ENCODE results near the gene SKP2. TPM values are rescaled to one million over a fixed set of nuclear protein-coding genes. Genes with fewer than 3 reads are reported as not detected.

The SKP2 gene
- total and polyA plus RNA-seq, 3 experiments from 2014 or later: 15.6 to 56.4 (median 52.8) TPM

DNA sequence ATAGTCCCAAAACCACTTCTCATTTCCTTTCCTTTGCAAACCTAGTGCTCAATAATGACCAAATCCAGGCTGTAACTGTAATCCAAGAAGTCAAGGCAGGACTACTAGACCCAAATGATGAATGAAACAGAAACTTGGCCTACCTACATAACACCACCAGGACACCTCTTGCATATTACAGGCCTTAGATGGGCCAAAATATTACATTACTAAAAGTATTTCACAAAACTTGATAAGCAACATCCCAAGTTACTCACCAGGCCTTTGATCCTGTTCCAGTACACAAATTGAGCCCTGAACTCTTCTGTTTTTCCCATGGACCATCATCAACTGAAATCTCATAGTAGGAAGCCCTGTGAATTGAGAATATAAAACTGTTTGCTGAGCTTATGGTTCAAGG lies 55.0 kb downstream of the SKP2 start:
- no peaks in the 10 kb centered on the region for H3K36me3 ChIP-seq (ENCODE audit: insufficient read depth, low read length)
- no peaks in the 10 kb centered on the region for H3K9me3 Mint-ChIP-seq
- H3K27ac Mint-ChIP-seq: peak overlapping the region in 1 of 8 donors; percentile 41
- no peaks in the 10 kb centered on the region for H3K27me3 ChIP-seq (ENCODE audit: insufficient read depth, low read length, poor library complexity, severe bottlenecking)
- H3K4me3 Mint-ChIP-seq: no peak overlapping the region
- H3K36me3 Mint-ChIP-seq: peaks cover 17 to 59% (median 18%) of the 10 kb centered on the region in 3 donors
- peaks cover 0 to 1% of the 10 kb centered on the region in 2 donors for H3K27me3 Mint-ChIP-seq
- H3K4me3 ChIP-seq (ENCODE audit: low read length): no peak overlapping the region
- H3K4me1 Mint-ChIP-seq: no peaks in the 10 kb centered on the region
- CTCF ChIA-PET: interaction anchor here (1.5 kb wide), 1 partner anchor 34 kb away, joined by 3 read pairs; the partner anchor contains the start of gene NADK2
- no peaks in the 10 kb centered on the region for H3K4me1 ChIP-seq (ENCODE audit: insufficient read depth, low read length)
- DNase-seq: no peak
- POLR2A ChIA-PET: no interaction called here
- H3K9me3 ChIP-seq (ENCODE audit: low read length): no peaks in the 10 kb centered on the region
- H3K27ac ChIP-seq (ENCODE audit: low read depth, low read length): no peak overlapping the region

DNA sequence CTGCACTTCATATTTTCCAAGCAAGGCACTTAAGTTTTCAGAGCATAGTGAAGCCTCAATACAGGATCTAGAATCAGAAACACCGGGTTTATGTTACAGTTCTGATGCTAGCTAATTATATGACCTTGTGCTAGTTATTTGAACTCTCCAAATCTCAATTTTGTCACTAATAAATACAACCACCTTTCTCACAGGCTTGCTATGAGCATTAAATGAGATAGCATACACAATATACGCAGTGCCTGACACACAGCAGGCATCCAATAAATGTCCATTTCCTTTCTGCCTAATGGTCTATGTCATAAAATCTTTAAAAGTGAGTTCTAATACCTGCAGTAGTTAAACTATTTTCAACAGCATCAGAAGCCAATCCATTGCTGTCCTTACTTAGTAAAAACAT lies 56.9 kb downstream of the SKP2 start:
- H3K4me3 Mint-ChIP-seq: no peak overlapping the region
- no peak for DNase-seq
- H3K27ac Mint-ChIP-seq: peak overlapping the region in 2 of 8 donors; percentile 37 to 44
- H3K4me1 ChIP-seq (ENCODE audit: insufficient read depth, low read length): no peaks in the 10 kb centered on the region
- ChIA-PET POLR2A (no interaction called here), CTCF (no interaction called here)
- H3K36me3 Mint-ChIP-seq: peaks cover 18 to 59% (median 22%) of the 10 kb centered on the region in 3 donors
- no peaks in the 10 kb centered on the region for H3K4me1 Mint-ChIP-seq
- H3K9me3 ChIP-seq (ENCODE audit: low read length): no peaks in the 10 kb centered on the region
- no peaks in the 10 kb centered on the region for H3K36me3 ChIP-seq (ENCODE audit: insufficient read depth, low read length)
- H3K4me3 ChIP-seq (ENCODE audit: low read length): no peak overlapping the region
- H3K27me3 ChIP-seq (ENCODE audit: insufficient read depth, low read length, poor library complexity, severe bottlenecking): no peaks in the 10 kb centered on the region
- H3K27me3 Mint-ChIP-seq: no peaks in the 10 kb centered on the region
- H3K27ac ChIP-seq (ENCODE audit: low read depth, low read length): no peak overlapping the region
- H3K9me3 Mint-ChIP-seq: no peaks in the 10 kb centered on the region

DNA sequence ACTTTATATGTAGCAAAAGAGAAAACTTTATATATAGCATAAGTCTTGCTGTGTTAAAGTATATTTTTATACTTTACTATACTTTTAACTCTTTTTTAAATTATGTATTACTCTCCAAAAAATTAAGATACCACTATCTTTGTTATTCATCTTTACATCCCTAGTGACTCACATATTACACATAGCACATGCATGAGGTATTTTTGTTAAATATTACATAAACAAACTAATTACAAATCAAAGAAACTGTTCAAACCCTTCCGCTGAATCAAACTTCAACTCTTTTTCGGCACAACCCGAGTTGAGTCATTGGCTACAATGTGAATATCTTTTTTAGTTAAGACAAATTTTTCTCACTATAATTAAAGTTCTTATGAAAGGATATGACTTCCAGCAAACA lies 57.8 kb downstream of the SKP2 start:
- H3K9me3 Mint-ChIP-seq: no peaks in the 10 kb centered on the region
- Histone ChIP-seq H3K4me3 (ENCODE audit: low read length) (no peak overlapping the region), H3K36me3 (ENCODE audit: insufficient read depth, low read length) (no peaks in the 10 kb centered on the region), H3K27me3 (ENCODE audit: insufficient read depth, low read length, poor library complexity, severe bottlenecking) (no peaks in the 10 kb centered on the region), H3K9me3 (ENCODE audit: low read length) (no peaks in the 10 kb centered on the region), H3K27ac (ENCODE audit: low read depth, low read length) (no peak overlapping the region), H3K4me1 (ENCODE audit: insufficient read depth, low read length) (no peaks in the 10 kb centered on the region)
- H3K4me1 Mint-ChIP-seq: no peaks in the 10 kb centered on the region
- ChIA-PET POLR2A (no interaction called here), CTCF (no interaction called here)
- H3K4me3 Mint-ChIP-seq: no peak overlapping the region
- no peak overlapping the region for H3K27ac Mint-ChIP-seq
- DNase-seq: no peak
- H3K36me3 Mint-ChIP-seq: peaks cover 18 to 60% (median 22%) of the 10 kb centered on the region in 3 donors
- no peaks in the 10 kb centered on the region for H3K27me3 Mint-ChIP-seq

DNA sequence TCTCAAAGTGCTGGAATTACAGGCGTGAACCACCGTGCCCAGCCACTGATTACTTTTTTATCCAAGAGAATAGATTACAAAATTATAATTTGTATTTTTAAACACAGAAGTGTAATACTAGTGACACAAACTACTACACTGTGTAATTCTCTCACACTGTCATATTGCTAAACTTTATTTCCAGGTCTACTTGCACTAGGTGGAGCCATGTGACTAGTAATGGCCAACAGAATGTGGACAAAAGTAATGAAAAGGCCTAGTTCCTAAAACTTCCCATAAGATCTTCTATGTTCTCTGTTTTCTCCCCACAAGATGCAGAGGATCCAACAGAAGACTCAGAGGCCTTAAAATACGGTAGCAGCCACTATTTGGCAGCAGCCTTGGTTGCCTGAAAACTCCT lies 62.5 kb downstream of the SKP2 start:
- Mint-ChIP-seq H3K4me1 (no peaks in the 10 kb centered on the region), H3K4me3 (no peak overlapping the region), H3K36me3 (peaks cover 4 to 69% (median 22%) of the 10 kb centered on the region in 3 donors), H3K27me3 (no peaks in the 10 kb centered on the region), H3K27ac (no peak overlapping the region), H3K9me3 (no peaks in the 10 kb centered on the region)
- CTCF ChIA-PET: no interaction called here
- DNase-seq: no peak
- Histone ChIP-seq H3K27me3 (ENCODE audit: insufficient read depth, low read length, poor library complexity, severe bottlenecking) (no peaks in the 10 kb centered on the region), H3K4me3 (ENCODE audit: low read length) (no peak overlapping the region), H3K36me3 (ENCODE audit: insufficient read depth, low read length) (peaks cover 7% of the 10 kb centered on the region), H3K4me1 (ENCODE audit: insufficient read depth, low read length) (no peaks in the 10 kb centered on the region), H3K9me3 (ENCODE audit: low read length) (no peaks in the 10 kb centered on the region), H3K27ac (ENCODE audit: low read depth, low read length) (no peak overlapping the region)
- POLR2A ChIA-PET: no interaction called here

DNA sequence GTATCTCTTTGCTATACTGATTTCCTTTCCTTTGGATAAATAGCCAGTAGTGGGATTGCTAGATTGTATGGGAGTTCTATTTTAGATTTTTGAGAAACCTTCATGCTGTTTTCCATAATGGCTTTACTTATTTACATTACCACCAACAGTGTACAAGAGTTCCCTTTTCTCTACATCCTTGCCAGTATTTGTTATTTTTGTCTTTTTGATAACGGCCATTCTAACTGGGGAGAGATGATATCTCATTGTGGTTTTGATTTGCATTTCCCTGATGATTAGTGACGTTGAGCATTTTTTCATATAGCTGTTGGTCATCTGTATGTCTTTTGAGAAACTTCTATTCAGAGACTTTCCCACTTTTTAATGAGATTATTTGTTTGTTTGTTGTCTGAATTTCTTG lies 64.0 kb downstream of the SKP2 start:
- CTCF ChIA-PET: interaction anchor here (1.2 kb wide), 1 partner anchor 24 kb away, joined by 3 read pairs; no protein-coding TSS in a partner anchor
- Mint-ChIP-seq H3K27me3 (no peaks in the 10 kb centered on the region), H3K27ac (peak overlapping the region in 2 of 8 donors; percentile 16 to 18), H3K4me1 (no peaks in the 10 kb centered on the region), H3K36me3 (peaks cover 4 to 75% (median 22%) of the 10 kb centered on the region in 3 donors), H3K4me3 (no peak overlapping the region), H3K9me3 (no peaks in the 10 kb centered on the region)
- Histone ChIP-seq H3K27me3 (ENCODE audit: insufficient read depth, low read length, poor library complexity, severe bottlenecking) (no peaks in the 10 kb centered on the region), H3K9me3 (ENCODE audit: low read length) (no peaks in the 10 kb centered on the region), H3K4me3 (ENCODE audit: low read length) (no peak overlapping the region), H3K4me1 (ENCODE audit: insufficient read depth, low read length) (no peaks in the 10 kb centered on the region), H3K36me3 (ENCODE audit: insufficient read depth, low read length) (peaks cover 7% of the 10 kb centered on the region), H3K27ac (ENCODE audit: low read depth, low read length) (no peak overlapping the region)
- DNase-seq: no peak
- POLR2A ChIA-PET: no interaction called here

DNA sequence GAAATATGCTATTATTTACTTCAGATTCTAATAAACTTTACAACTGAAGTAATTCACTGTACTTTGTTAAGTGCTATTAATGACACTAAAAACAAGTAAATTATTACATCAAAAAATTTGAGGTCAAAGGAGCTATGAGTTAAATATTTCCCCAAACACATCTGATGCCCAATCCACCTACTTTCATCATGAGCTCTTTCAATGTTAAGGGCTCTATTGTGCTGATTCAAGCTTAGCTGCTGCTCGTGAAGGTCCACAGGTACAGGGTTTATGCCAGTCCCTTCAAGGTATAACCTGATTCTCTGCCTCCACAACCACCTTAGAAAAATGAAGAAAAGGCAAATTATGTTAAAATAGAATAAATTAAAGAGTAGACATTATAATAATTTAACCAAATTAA lies 65.7 kb downstream of the SKP2 start:
- H3K36me3 ChIP-seq (ENCODE audit: insufficient read depth, low read length): peaks cover 7% of the 10 kb centered on the region
- ChIA-PET POLR2A (interaction anchor here (1.1 kb wide), 1 partner anchor 10 kb away, joined by 4 read pairs; no protein-coding TSS in a partner anchor), CTCF (interaction anchor here (1.4 kb wide), 1 partner anchor 47 kb away, joined by 4 read pairs; no protein-coding TSS in a partner anchor)
- no peak for DNase-seq
- Mint-ChIP-seq H3K36me3 (peaks cover 4 to 69% (median 23%) of the 10 kb centered on the region in 3 donors), H3K27ac (no peak overlapping the region), H3K9me3 (no peaks in the 10 kb centered on the region), H3K4me1 (no peaks in the 10 kb centered on the region), H3K4me3 (no peak overlapping the region), H3K27me3 (no peaks in the 10 kb centered on the region)
- no peak overlapping the region for H3K27ac ChIP-seq (ENCODE audit: low read depth, low read length)
- H3K27me3 ChIP-seq (ENCODE audit: insufficient read depth, low read length, poor library complexity, severe bottlenecking): no peaks in the 10 kb centered on the region
- no peaks in the 10 kb centered on the region for H3K9me3 ChIP-seq (ENCODE audit: low read length)
- H3K4me1 ChIP-seq (ENCODE audit: insufficient read depth, low read length): no peaks in the 10 kb centered on the region
- H3K4me3 ChIP-seq (ENCODE audit: low read length): no peak overlapping the region

DNA sequence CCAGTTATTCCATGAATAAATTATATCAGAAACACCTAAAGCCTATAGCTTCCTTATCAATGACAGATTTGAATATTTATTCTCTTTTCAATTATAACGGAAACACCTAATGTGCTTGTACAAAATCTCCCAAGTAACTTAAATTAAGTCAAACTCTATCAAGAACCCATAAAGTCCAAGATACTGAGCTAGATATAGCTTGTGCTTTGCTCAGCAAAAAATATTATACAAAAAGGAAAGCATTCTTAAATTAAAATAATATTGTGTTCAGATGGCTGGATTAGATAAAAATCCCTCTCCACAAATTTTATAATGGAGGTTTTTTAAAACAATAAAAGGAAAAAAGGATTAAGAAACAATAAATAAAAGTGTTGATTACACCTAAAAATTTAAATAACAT lies 66.1 kb downstream of the SKP2 start:
- peaks cover 7% of the 10 kb centered on the region for H3K36me3 ChIP-seq (ENCODE audit: insufficient read depth, low read length)
- Mint-ChIP-seq H3K9me3 (no peaks in the 10 kb centered on the region), H3K4me1 (no peaks in the 10 kb centered on the region), H3K27me3 (no peaks in the 10 kb centered on the region), H3K27ac (no peak overlapping the region), H3K36me3 (peaks cover 4 to 65% (median 19%) of the 10 kb centered on the region in 3 donors), H3K4me3 (no peak overlapping the region)
- H3K4me1 ChIP-seq (ENCODE audit: insufficient read depth, low read length): no peaks in the 10 kb centered on the region
- no peaks in the 10 kb centered on the region for H3K27me3 ChIP-seq (ENCODE audit: insufficient read depth, low read length, poor library complexity, severe bottlenecking)
- no peaks in the 10 kb centered on the region for H3K9me3 ChIP-seq (ENCODE audit: low read length)
- no peak for DNase-seq
- ChIA-PET CTCF (interaction anchor here (1.4 kb wide), 1 partner anchor 47 kb away, joined by 4 read pairs; no protein-coding TSS in a partner anchor), POLR2A (interaction anchor here (1.1 kb wide), 1 partner anchor 10 kb away, joined by 4 read pairs; no protein-coding TSS in a partner anchor)
- H3K4me3 ChIP-seq (ENCODE audit: low read length): no peak overlapping the region
- H3K27ac ChIP-seq (ENCODE audit: low read depth, low read length): no peak overlapping the region

DNA sequence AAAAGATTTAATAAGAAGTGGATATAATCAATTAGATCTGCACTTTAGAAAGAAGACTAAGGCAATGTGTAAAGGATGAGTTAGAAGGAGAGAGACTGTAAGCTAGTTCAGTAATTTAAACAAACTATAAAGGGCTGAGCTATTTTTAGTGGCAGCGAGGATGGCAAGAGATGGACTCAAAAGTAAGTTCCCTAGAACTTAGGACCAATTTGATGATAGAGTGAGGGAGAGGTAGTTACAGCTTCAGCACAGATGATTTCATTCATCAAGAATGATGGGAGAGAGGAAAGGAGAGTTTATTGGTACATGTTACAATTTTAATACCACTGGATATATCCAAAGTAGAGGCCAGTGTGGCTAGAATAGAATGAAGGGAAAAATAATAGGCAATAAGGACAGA lies 70.7 kb downstream of the SKP2 start:
- Mint-ChIP-seq H3K4me3 (no peak overlapping the region), H3K27ac (no peak overlapping the region), H3K4me1 (no peaks in the 10 kb centered on the region), H3K36me3 (peaks cover 4 to 37% (median 27%) of the 10 kb centered on the region in 3 donors), H3K27me3 (no peaks in the 10 kb centered on the region), H3K9me3 (no peaks in the 10 kb centered on the region)
- Histone ChIP-seq H3K27me3 (ENCODE audit: insufficient read depth, low read length, poor library complexity, severe bottlenecking) (no peaks in the 10 kb centered on the region), H3K27ac (ENCODE audit: low read depth, low read length) (no peak overlapping the region), H3K36me3 (ENCODE audit: insufficient read depth, low read length) (peaks cover 7% of the 10 kb centered on the region), H3K4me1 (ENCODE audit: insufficient read depth, low read length) (no peaks in the 10 kb centered on the region), H3K9me3 (ENCODE audit: low read length) (no peaks in the 10 kb centered on the region), H3K4me3 (ENCODE audit: low read length) (no peak overlapping the region)
- POLR2A ChIA-PET: no interaction called here
- CTCF ChIA-PET: interaction anchor here (1.3 kb wide), 1 partner anchor 19 kb away, joined by 3 read pairs; the partner anchor contains the start of gene NADK2
- DNase-seq: no peak
